ENCODE data around the gene OAT.

Gene OAT

DNA sequence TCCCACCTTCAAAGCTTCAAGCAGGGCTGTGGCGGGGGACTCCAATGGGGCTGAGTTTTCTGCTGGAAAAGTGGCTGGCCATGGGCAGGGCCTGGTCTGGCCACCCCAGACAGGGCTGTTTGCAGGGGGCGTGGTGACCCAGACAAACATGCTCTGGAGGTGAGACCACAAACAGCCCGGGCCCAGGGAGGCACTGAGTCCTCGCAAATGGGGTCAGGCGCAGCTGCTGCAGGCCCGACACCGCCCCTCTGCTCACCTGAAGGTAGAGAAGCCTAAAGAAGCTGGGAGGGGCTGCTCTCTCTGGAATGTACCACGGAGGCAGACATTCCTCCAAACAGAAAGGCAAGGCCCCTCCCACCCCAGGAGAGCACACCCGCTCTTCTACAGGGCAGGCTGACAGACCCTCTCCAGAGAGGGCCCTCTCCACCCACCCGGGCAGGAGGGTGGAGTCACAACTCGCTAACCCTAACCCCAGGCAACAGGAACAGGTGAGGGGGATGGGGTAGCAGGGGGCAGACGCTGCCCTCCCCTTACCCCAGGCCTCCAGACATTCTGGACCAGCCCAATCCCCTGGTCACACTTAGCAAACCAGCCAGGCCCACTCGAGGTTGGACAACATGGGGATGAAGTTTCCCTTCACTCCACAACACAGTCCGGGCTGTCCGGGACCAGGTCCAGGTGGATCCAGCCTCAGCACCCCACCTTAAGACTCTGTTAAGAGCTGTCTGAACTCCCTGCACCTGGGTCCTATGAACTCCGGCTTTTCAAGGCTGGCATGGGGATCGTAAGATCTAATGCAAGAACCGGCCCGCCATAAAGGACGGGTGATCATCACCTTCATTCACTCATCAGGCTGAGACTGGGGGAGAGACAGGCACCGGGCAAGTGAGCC, 32.3 kb downstream of the OAT start:
- Mint-ChIP-seq H3K9me3 (no peaks in the 10 kb centered on the region), H3K36me3 (ENCODE audit: low read depth) (no peaks in the 10 kb centered on the region), H3K27me3 (ENCODE audit: low read depth) (peaks cover 36% of the 10 kb centered on the region), H3K4me1 (no peaks in the 10 kb centered on the region), H3K27ac (no peak overlapping the region), H3K4me3 (no peak overlapping the region)
- TF ChIP-seq, protein P1, sequence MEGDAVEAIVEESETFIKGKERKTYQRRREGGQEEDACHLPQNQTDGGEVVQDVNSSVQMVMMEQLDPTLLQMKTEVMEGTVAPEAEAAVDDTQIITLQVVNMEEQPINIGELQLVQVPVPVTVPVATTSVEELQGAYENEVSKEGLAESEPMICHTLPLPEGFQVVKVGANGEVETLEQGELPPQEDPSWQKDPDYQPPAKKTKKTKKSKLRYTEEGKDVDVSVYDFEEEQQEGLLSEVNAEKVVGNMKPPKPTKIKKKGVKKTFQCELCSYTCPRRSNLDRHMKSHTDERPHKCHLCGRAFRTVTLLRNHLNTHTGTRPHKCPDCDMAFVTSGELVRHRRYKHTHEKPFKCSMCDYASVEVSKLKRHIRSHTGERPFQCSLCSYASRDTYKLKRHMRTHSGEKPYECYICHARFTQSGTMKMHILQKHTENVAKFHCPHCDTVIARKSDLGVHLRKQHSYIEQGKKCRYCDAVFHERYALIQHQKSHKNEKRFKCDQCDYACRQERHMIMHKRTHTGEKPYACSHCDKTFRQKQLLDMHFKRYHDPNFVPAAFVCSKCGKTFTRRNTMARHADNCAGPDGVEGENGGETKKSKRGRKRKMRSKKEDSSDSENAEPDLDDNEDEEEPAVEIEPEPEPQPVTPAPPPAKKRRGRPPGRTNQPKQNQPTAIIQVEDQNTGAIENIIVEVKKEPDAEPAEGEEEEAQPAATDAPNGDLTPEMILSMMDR (IDR thresholded peaks at IDR 0.05; ENCODE audit: unreplicated experiment in 3 of 3) = no peak

- Mint-ChIP-seq H3K27ac (no peak overlapping the region), H3K4me3 (no peak overlapping the region), H3K27me3 (ENCODE audit: low read depth) (peaks cover 39% of the 10 kb centered on the region), H3K9me3 (no peaks in the 10 kb centered on the region), H3K36me3 (ENCODE audit: low read depth) (no peaks in the 10 kb centered on the region), H3K4me1 (no peaks in the 10 kb centered on the region)
- TF ChIP-seq, protein P1 (IDR thresholded peaks at IDR 0.05; ENCODE audit: unreplicated experiment in 3 of 3) = no peak
Observed at GRCh38 chr10:124385627-124386185, 33.0 kb downstream of the OAT start.

- Mint-ChIP-seq H3K4me3 (no peak overlapping the region), H3K27me3 (ENCODE audit: low read depth) (peaks cover 47% of the 10 kb centered on the region), H3K27ac (no peak overlapping the region), H3K4me1 (no peaks in the 10 kb centered on the region), H3K36me3 (ENCODE audit: low read depth) (no peaks in the 10 kb centered on the region), H3K9me3 (no peaks in the 10 kb centered on the region)
- TF ChIP-seq, protein P1 (IDR thresholded peaks at IDR 0.05; ENCODE audit: unreplicated experiment in 3 of 3) = no peak
Observed at GRCh38 chr10:124384591-124385190, 34.0 kb downstream of the OAT start.

GRCh38 chr10:124384172-124384571, 34.6 kb downstream of the OAT start:
- peaks cover 43% of the 10 kb centered on the region for H3K27me3 Mint-ChIP-seq (ENCODE audit: low read depth)
- H3K27ac Mint-ChIP-seq = no peak overlapping the region
- TF ChIP-seq, protein P1 (IDR thresholded peaks at IDR 0.05; ENCODE audit: unreplicated experiment in 3 of 3) = no peak
- H3K4me3 Mint-ChIP-seq = no peak overlapping the region
- no peaks in the 10 kb centered on the region for H3K9me3 Mint-ChIP-seq
- H3K4me1 Mint-ChIP-seq = no peaks in the 10 kb centered on the region
- H3K36me3 Mint-ChIP-seq (ENCODE audit: low read depth) = no peaks in the 10 kb centered on the region

DNA sequence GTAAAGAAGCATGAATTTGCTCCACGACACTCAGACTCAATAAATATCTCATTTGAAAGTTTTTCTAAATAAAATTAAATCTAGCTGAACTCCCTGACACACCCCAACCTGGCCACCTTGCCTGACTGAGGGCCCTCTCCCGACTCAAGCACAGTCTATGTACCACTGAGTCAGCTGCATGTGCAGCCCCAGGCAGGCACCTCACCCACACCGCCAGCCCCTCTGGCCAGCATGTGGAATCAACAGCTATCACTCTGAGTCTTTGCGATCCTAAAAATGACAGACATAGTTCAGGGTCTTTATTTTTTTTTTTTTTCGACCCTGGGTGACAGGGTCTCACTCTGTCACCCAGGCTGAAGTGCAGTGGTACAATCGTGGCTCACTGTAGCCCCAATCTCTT, 35.2 kb downstream of the OAT start:
- H3K27ac Mint-ChIP-seq = no peak overlapping the region
- no peak overlapping the region for H3K4me3 Mint-ChIP-seq
- peaks cover 48% of the 10 kb centered on the region for H3K27me3 Mint-ChIP-seq (ENCODE audit: low read depth)
- peaks cover 3% of the 10 kb centered on the region for H3K4me1 Mint-ChIP-seq
- H3K9me3 Mint-ChIP-seq = no peaks in the 10 kb centered on the region
- H3K36me3 Mint-ChIP-seq (ENCODE audit: low read depth) = no peaks in the 10 kb centered on the region
- TF ChIP-seq, protein P1 (IDR thresholded peaks at IDR 0.05; ENCODE audit: unreplicated experiment in 3 of 3) = no peak

Data from nephron (organoid).